ENCODE data around the gene IGSF21.

IGSF21 gene

GRCh38 chr1:18325136-18325535 is 217.5 kb downstream of the IGSF21 start:
- DNase-seq (ENCODE audit: low read depth, low spot score) = no peak

GRCh38 chr1:18326211-18326897 is 218.8 kb downstream of the IGSF21 start:
- DNase-seq (ENCODE audit: low read depth, low spot score) = no peak

DNA sequence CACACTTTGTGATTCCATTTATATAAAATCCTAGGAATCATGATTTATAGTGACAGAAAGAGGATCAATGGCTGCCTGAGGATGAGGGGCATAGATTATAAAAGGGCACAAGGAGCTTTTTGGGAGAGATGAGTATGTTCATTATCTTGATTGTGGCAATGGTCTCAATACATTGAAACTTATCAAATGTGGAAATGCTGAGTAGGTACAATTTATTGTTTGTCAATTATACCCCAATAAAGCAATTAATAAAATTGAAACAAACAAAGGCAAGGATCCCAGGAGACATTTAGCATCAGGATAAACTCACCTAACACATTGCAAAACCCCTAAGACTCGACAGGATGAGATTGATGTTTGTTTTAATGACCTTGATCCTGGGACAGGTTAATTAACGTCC is 220.1 kb downstream of the IGSF21 start:
- no peak for DNase-seq (ENCODE audit: low read depth, low spot score)

DNA sequence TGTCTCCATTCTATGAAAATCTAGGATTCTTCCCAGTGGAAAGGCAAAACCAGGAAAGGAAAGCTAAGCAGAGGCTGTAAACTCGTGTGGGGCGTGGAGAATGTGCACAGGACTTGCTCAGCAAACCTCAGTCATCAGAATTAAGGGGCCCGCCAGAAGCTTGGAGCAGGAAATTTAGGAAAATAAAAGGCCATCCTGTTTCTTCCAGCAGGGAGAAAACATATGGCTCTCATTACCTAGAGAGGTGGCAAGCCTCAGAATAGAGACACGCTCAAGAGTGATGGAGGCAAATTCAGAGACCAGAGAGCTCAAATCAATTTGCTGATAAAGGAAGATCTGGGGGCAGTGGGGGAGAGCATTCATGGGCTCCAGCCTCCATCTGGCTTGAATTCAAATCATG is 221.2 kb downstream of the IGSF21 start:
- no peak for DNase-seq (ENCODE audit: low read depth, low spot score)

DNA sequence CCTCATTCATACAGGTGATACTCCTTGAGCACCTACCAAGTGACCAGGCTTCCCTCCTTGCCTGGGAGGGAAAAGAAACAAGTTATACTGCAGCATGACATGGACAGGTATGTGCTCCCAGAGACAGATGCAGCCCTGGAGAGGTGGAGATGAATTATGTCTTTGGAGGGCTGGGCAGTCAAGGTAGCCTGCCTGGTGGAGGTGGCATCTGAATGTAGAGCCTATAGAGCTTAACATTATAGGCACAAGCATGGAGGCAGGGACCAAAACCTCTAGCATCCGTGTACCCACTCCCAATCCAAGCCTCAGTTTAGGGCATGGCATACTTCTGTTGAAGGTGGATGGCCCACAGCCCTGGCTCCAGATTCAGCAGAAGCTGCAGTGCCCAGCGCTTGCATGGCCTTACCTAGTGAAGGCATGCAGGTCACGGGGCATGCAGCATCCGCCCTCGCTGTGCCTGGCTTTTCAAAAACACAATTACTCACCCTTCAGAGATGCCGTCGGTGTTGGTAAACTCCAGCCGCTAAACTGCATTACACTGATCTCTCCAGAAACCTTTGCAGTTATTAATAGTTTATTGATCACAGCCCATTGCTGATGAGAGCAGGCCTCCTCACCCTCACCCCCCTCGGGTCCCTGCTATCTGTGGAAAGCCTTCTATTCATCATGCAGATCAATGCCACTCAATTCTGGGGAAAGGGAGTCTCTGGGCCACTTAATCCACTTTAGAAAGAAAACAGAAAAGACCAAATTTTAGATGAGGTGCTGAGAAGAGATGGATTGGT is 222.1 kb downstream of the IGSF21 start:
- DNase-seq (ENCODE audit: low read depth, low spot score) = no peak

GRCh38 chr1:18332576-18332975 is 225.0 kb downstream of the IGSF21 start:
- no peak for DNase-seq (ENCODE audit: low read depth, low spot score)

GRCh38 chr1:18333220-18333619 is 225.6 kb downstream of the IGSF21 start:
- no peak for DNase-seq (ENCODE audit: low read depth, low spot score)

- no peak for DNase-seq (ENCODE audit: low read depth, low spot score)
These were observed 229.2 kb downstream of the IGSF21 start for GRCh38 chr1:18336801-18337200.

GRCh38 chr1:18337757-18338156 is 230.2 kb downstream of the IGSF21 start:
- no peak for DNase-seq (ENCODE audit: low read depth, low spot score)

DNA sequence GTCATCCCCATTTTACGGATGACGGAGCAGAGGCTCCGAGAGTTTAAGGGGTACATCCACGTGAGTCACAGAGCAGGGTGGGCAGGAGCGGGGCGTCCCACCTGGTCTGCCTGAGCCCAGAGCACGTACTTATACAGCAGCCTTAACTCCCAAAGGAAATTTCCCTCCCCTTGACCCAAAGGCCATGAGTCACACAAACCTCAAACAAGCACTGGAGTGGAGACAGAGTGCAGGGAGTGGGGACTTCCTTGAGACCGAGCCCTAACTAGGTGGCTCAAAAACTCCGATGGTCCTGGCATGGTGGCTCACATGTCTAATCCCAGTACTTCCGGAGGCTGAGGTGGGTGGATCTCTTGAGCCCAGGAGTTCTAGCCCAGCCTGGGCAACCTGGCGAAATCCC is 231.6 kb downstream of the IGSF21 start:
- DNase-seq (ENCODE audit: low read depth, low spot score) = no peak

DNA sequence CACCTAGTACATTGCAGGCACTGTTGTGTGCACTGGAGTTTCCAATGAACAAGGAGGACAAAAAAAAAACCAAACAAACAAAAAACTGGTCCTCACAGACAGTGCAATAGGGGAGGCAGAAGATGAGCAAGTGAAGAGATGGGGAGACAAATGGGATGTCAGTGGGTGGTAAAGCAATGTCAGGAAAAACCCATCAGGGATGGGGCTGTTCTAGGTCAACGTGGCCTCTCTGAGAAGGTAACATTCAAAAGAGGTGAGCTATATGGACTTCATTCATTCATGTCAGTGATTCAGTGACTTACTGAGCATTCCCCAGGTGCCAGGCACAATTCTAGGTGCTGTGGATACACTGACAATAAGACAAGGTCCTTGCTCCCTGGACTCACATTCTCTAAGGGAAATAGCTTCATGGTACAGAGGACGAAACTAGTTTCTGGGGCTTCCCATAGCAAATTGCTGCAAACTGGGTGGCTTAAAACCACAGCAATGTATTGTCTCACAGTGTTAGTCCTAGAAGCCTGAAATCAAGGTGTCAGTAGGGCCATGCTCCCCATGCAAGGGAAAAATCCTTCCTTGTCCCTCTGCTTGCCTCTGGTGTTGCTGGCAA is 232.7 kb downstream of the IGSF21 start:
- no peak for DNase-seq (ENCODE audit: low read depth, low spot score)

DNA sequence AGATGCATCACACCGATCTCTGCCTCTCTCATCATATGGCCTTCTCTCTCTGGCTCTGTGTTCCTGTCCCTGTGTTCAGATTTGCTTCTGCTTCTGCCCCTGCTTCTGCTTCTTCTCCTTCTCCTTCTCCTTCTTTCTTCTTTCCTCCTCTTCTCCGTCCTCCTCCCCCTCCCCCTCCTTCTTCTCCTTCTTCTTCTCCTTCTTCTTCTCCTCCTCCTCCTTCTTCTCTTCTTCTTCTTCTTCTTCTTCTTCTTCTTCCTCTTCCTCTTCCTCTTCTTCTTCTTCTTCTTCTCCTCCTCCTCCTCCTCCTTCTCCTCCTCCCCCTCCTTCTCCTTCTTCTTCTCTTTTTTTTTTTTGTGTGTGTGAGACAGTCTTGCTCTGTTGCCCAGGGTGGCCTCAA is 233.2 kb downstream of the IGSF21 start:
- no peak for DNase-seq (ENCODE audit: low read depth, low spot score)

DNA sequence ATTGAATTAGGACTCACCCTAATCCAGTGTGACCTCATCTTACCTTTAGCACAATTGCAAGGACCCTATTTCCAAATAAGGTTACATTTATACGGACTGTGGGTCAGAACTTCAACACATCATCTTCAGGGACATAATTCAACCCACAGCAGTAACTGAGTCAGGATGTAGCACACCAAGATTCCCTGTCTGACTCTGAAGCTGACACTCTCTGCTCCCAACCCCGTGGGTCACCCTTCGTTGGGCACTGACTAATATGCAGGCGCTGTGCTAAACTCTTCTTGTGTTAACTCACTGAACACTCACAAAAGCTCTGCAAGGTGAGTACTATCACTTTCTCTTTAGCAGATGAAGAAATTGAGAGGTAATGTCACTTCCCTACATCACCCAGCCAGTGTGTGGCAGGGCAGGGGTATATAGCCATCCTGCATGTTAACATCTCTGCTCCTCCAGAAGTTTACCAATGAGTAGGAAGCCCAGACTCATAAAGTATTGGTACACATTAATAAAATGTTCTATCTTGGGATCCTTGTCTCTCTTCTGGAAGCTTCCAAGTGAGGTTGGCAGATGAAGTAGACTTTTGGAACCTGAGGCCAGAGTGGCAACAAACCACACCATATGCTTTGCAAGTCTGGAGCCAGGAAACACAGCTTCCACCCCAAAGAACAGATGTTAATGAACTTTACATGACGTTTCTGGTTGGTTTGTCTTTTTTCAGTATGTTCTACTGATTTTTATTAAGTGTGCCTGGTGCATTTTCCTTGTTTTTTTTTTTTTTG is 233.9 kb downstream of the IGSF21 start:
- no peak for DNase-seq (ENCODE audit: low read depth, low spot score)

DNA sequence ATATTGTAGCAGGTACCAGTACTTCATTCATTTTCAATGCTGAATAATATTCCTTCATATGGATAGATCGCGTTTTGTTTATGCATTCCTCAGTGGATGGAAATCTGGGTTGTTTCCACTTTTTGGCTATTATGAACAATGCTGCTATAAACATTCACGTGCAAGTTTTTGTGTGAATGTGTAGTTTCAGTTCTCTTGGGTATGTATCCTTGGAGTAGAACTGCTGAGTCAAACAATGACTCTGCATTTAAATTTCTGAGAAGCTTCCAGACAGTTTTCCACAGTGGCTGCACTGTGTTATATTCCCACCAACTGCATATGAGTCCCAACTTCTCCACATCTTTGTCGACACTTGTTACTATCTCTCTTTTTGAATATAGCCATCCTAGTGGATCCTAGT is 235.1 kb downstream of the IGSF21 start:
- no peak for DNase-seq (ENCODE audit: low read depth, low spot score)

DNA sequence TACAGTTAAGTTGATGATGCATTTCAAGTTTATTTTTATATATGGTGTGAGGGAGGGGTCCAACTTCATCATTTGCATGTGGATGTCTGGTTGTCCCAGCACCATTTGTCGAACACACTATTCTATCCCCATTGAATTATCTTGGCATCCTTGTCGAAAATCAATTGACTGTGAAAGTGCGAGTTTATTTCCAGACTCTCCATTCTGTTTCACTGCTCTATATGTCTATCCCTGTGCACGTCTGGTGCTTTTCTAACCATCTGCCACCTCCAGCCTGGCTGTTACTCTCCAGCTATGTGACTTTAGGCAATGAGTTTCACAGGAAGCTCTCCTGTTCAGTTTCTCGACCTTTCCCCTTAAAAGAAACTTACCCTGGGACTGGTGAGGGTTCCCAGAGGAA is 236.0 kb downstream of the IGSF21 start:
- no peak for DNase-seq (ENCODE audit: low read depth, low spot score)

- no peak for DNase-seq (ENCODE audit: low read depth, low spot score)
These were observed 237.2 kb downstream of the IGSF21 start for GRCh38 chr1:18344755-18345154.

DNA sequence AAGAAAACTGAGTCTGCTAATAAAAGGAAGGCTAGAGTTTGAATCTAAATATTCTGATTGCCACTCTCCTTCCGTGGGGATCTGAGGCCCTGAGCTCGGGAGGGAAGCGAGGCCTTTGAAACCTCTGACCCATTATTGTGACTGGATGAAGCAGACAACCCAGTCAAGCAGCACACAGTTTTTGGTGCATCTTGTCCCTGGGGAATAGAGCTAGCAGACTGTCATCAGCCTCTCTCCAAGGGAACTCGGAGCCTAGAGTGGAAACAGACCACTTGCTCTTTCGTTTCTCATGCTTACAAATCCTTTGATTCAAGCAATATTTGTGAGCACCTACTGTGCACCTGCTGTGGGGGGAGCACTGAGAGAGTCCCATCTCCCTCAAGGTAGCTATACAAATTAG is 240.0 kb downstream of the IGSF21 start:
- DNase-seq (ENCODE audit: low read depth, low spot score) = no peak

DNA sequence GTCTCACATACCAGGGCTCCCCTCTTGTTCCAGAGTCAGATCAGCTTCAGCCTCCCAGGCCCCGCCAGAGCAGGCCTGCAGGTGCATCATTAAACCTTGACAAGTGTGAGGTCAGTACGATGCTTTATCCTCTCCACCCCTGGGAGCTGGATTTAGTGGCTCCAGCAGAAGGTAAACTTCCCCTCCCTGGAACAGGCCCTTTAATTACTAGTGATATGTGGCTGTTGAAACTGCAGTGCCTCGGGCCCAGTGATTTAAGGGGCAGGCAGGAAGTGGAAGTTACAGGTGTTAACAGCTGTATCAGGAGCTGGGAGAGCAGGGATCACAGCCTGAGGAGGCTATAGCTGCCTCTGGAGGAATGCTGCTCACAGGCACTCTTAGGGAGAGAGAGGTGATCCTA is 240.8 kb downstream of the IGSF21 start:
- no peak for DNase-seq (ENCODE audit: low read depth, low spot score)

- no peak for DNase-seq (ENCODE audit: low read depth, low spot score)
These were observed 243.1 kb downstream of the IGSF21 start for GRCh38 chr1:18350747-18351146.

DNA sequence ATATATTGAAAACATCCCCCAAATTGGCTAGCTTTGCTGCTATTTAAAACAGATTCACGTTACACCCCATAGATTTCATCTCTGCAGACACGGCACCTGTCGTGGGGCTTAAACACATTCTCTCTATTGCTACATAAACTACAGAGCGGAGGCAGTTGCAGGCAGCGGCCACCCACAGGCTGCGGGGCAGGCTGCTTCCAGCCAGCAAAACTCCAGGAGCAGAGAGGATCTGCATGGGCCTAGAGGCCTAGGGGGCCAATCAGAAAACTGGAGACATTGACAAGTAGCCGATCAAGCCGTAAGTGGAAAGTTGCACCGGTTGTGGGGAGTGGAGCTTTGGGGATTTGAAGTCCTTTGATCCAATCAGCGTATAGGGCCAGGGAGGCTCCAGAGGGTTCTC is 244.1 kb downstream of the IGSF21 start:
- DNase-seq (ENCODE audit: low read depth, low spot score) = no peak

DNA sequence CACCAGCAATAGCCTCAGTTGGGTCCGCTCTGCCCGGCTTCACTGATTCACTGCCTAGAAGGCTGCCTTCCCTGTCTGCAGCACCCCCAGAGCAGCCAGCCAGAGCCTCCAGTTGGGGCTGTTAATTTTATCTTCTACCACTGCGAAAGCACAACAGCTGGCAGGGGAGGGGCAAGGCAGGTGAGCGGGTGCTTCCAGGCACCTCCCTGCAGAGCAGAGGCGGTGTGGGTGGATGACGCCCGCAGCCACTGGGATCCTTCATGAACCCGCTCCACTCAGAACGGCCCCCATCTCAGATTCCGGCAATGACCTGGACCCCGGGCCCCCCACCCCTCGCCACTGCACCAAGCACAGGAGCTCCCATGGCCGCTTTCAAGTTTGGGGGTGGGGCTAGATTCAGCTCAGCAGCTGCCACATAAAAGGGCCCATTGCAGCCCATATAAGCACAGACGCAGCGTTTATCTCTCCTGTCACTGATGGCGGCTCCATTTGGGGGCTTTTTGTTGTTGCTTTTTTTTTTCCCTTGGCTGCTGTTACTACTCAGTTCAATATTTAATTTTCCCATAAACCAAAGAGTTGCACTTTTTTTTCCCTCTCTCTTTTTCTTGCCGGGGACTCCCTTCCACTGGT is 245.2 kb downstream of the IGSF21 start:
- DNase-seq (ENCODE audit: low read depth, low spot score) = no peak

DNA sequence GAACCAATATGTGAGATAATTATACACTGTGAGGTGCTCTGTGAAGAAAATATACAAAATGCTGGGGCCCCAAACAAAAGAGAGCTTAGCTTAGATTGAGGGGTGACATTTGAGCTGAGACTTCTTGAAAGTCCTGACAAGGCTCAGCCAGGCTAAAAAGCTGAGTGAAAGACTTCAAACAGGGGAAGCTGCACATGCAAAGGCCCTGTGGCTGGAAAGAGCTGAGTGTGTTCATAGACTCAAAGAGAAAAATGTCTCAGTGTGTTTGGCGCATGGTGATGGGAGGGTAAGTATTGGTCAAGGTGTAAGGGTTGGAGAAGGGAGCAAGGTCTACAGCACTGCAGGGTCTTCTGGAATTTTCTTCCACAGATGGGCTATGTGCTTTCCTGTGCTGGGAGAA is 245.9 kb downstream of the IGSF21 start:
- DNase-seq (ENCODE audit: low read depth, low spot score) = no peak
